22Rv1 (cell line): ENCODE data around the gene KIR2DL3.

Source experiments
- ZFX ChIP-seq: fragments of 450-650 bp; IDR thresholded peaks from 2 replicates; pipeline ENCODE4 v1.6.1; 2017; ENCODE audit warnings: antibody characterized with exemption, borderline replicate concordance
- TF ChIP-seq, protein P1 (sequence below): fragments of 450-650 bp; IDR thresholded peaks from 2 replicates; pipeline ENCODE4 v1.5.1; 2017; ENCODE audit warnings: mild to moderate bottlenecking

DNA sequence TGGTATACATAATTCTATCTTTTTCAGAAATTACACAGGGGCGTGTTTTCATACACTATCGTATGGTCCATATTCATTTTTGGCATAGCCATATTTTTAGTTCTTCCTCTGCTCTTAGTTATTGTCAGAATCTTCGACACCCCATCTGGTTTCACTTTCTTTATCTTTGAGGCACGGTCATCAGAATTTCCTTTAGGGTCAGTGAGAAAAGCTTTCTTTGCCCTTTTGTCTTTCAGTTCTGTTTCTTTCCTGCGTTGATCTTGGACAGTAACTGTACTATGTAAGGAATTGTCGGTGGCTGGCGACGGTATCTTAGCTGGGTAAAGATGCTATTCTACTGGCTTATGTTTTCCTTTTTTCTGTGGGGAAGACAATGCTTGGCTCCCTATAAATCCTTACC is 54.5 kb downstream of the KIR2DL3 start:
- TF ChIP-seq, protein P1, sequence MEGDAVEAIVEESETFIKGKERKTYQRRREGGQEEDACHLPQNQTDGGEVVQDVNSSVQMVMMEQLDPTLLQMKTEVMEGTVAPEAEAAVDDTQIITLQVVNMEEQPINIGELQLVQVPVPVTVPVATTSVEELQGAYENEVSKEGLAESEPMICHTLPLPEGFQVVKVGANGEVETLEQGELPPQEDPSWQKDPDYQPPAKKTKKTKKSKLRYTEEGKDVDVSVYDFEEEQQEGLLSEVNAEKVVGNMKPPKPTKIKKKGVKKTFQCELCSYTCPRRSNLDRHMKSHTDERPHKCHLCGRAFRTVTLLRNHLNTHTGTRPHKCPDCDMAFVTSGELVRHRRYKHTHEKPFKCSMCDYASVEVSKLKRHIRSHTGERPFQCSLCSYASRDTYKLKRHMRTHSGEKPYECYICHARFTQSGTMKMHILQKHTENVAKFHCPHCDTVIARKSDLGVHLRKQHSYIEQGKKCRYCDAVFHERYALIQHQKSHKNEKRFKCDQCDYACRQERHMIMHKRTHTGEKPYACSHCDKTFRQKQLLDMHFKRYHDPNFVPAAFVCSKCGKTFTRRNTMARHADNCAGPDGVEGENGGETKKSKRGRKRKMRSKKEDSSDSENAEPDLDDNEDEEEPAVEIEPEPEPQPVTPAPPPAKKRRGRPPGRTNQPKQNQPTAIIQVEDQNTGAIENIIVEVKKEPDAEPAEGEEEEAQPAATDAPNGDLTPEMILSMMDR: no peak
- no peak for TF ChIP-seq ZFX
